GM06990 (cell line): ENCODE data around the gene ETV6.

Experiments used
- DNase-seq: peaks from one replicate; pipeline ENCODE4 v3.0.0-alpha.2; 2011; ENCODE audit not compliant: insufficient read length; ENCODE audit errors: extremely low read depth
- H3K27me3 ChIP-seq: replicated peaks from 2 replicates; pipeline ENCODE4 v1.6.0; 2011; ENCODE audit warnings: low read length; ENCODE audit not compliant: control insufficient read depth, insufficient read depth
- H3K36me3 ChIP-seq: 2 replicates; pipeline ENCODE4 v1.5.1; 2011; ENCODE audit warnings: low read length; ENCODE audit not compliant: control insufficient read depth, insufficient read depth
- H3K4me3 ChIP-seq: replicated peaks from 2 replicates; pipeline ENCODE4 v1.5.1; 2011; ENCODE audit warnings: low read depth, mild to moderate bottlenecking, control low read depth, low read length
- TF ChIP-seq, protein P1 (sequence below): IDR thresholded peaks from 2 replicates; pipeline ENCODE4 v1.5.1; 2011; ENCODE audit warnings: low read length, control low read depth, mild to moderate bottlenecking, inconsistent platforms; ENCODE audit not compliant: insufficient read depth, poor library complexity, severe bottlenecking

Gene ETV6

DNA sequence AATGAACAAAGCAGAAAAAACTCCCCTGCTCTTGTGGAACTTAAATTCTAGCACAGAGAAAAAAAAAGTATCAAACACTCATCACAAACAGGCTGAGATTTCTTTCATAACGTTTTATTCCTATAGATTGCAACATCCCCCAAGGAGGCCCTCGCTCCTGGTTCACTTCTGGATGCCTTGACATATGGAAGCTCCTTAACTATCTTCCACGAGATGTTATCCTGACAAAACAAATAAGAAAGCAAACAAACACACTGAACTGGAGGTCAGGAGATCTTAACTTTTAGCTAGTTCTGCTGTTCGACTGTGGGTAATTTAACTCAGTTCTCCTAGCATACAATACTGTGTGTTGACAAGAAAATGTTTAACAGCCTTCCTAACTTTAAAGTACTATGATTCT, 104.8 kb downstream of the ETV6 start:
- Histone ChIP-seq H3K27me3 (no peaks in the 10 kb centered on the region), H3K36me3 (peaks cover 9% of the 10 kb centered on the region), H3K4me3 (no peak overlapping the region)
- no peak for DNase-seq
- TF ChIP-seq, protein P1, sequence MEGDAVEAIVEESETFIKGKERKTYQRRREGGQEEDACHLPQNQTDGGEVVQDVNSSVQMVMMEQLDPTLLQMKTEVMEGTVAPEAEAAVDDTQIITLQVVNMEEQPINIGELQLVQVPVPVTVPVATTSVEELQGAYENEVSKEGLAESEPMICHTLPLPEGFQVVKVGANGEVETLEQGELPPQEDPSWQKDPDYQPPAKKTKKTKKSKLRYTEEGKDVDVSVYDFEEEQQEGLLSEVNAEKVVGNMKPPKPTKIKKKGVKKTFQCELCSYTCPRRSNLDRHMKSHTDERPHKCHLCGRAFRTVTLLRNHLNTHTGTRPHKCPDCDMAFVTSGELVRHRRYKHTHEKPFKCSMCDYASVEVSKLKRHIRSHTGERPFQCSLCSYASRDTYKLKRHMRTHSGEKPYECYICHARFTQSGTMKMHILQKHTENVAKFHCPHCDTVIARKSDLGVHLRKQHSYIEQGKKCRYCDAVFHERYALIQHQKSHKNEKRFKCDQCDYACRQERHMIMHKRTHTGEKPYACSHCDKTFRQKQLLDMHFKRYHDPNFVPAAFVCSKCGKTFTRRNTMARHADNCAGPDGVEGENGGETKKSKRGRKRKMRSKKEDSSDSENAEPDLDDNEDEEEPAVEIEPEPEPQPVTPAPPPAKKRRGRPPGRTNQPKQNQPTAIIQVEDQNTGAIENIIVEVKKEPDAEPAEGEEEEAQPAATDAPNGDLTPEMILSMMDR: no peak

- peaks cover 9% of the 10 kb centered on the region for H3K36me3 ChIP-seq
- TF ChIP-seq, protein P1: no peak
- no peak for DNase-seq
- no peak overlapping the region for H3K4me3 ChIP-seq
- no peaks in the 10 kb centered on the region for H3K27me3 ChIP-seq
Measured at GRCh38 chr12:11755302-11755930, 105.9 kb downstream of the ETV6 start.

- DNase-seq: no peak
- no peaks in the 10 kb centered on the region for H3K27me3 ChIP-seq
- TF ChIP-seq, protein P1: no peak
- no peak overlapping the region for H3K4me3 ChIP-seq
- peaks cover 9% of the 10 kb centered on the region for H3K36me3 ChIP-seq
Measured at GRCh38 chr12:11756022-11756421, 106.5 kb downstream of the ETV6 start.

GRCh38 chr12:11756523-11756922, 107.0 kb downstream of the ETV6 start:
- no peak for DNase-seq
- H3K36me3 ChIP-seq: peaks cover 7% of the 10 kb centered on the region

GRCh38 chr12:11757095-11757494, 107.6 kb downstream of the ETV6 start:
- Histone ChIP-seq H3K27me3 (no peaks in the 10 kb centered on the region), H3K4me3 (no peak overlapping the region), H3K36me3 (peaks cover 7% of the 10 kb centered on the region)
- DNase-seq: no peak
- TF ChIP-seq, protein P1: no peak

More at GRCh38 chr12:11756523-11756922, 107.0 kb downstream of the ETV6 start:
- TF ChIP-seq, protein P1: no peak
- H3K4me3 ChIP-seq: no peak overlapping the region
- H3K27me3 ChIP-seq: no peaks in the 10 kb centered on the region

- Histone ChIP-seq H3K4me3 (no peak overlapping the region), H3K36me3 (peaks cover 4% of the 10 kb centered on the region), H3K27me3 (no peaks in the 10 kb centered on the region)
- DNase-seq: no peak
- TF ChIP-seq, protein P1: no peak
Measured at GRCh38 chr12:11757531-11757930, 108.1 kb downstream of the ETV6 start.
